PC-3 (cell line): ENCODE measurements around the gene GNRHR. TPM values are rescaled to one million over a fixed set of nuclear protein-coding genes. Genes with fewer than 3 reads are reported as not detected.
A peak's percentile ranks its signal among the peaks of the same experiment; 100 is the strongest.

Experiments used
- ATAC-seq: fragments of 200-7000 bp; cut with Tn5 transposase; 2 replicates; pipeline ENCODE4 v1.9.1; 2020; ENCODE audit warnings: mild to moderate bottlenecking, moderate library complexity
- BruUV-seq: library from RNA; stranded (reverse); fragments of 400-500 nt; replicated peaks from 2 replicates; lab custom pipeline; 2021; lab: Mats Ljungman, UMichigan
- CTCF ChIA-PET: fragments of 300-600 bp; sonication (Branson Sonifier 250); formaldehyde crosslinking; loops from one replicate; lab custom pipeline; 2022; ENCODE audit warnings: antibody characterized with exemption; lab: Charles Lee
- POLR2A ChIA-PET: fragments of 300-600 bp; sonication (Branson Sonifier 250); formaldehyde crosslinking; loops from one replicate; lab custom pipeline; 2022; ENCODE audit warnings: antibody characterized with exemption; ENCODE audit not compliant: unreplicated experiment; lab: Charles Lee
- DNase-seq: peaks from one replicate; pipeline ENCODE4 v3.0.0-alpha.2; 2015
- H2AFZ ChIP-seq: fragments of 300-600 bp; sonication (generic); 2 replicates; pipeline ENCODE4 v1.6.0; 2016; ENCODE audit warnings: antibody characterized with exemption, low read length
- H3F3A ChIP-seq: fragments of 300-600 bp; sonication (generic); one replicate; pipeline ENCODE4 v1.6.0; 2017; ENCODE audit warnings: antibody characterized with exemption, low read length, control low read depth, mild to moderate bottlenecking; ENCODE audit not compliant: unreplicated experiment
- H3K27ac ChIP-seq: fragments of 300-600 bp; sonication (generic); 2 replicates; pipeline ENCODE4 v1.5.1; 2016; ENCODE audit warnings: mild to moderate bottlenecking, low read length
- H3K27me3 ChIP-seq: fragments of 300-600 bp; sonication (generic); 2 replicates; pipeline ENCODE4 v1.6.1; 2016; ENCODE audit warnings: low read length, mixed read lengths
- H3K36me3 ChIP-seq: fragments of 300-600 bp; sonication (generic); 2 replicates; pipeline ENCODE4 v1.6.1; 2016; ENCODE audit warnings: low read depth, mixed run types, low read length, mixed read lengths
- H3K4me1 ChIP-seq: fragments of 300-600 bp; sonication (generic); 2 replicates; pipeline ENCODE4 v1.5.1; 2016; ENCODE audit warnings: low read length; ENCODE audit not compliant: insufficient read depth
- H3K4me2 ChIP-seq: fragments of 300-600 bp; sonication (generic); 2 replicates; pipeline ENCODE4 v1.6.0; 2016; ENCODE audit warnings: low read length
- H3K4me3 ChIP-seq: fragments of 300-600 bp; sonication (generic); 2 replicates; pipeline ENCODE4 v1.5.1; 2016; ENCODE audit warnings: mild to moderate bottlenecking, low read length, mixed read lengths
- H3K79me2 ChIP-seq: fragments of 300-600 bp; sonication (generic); 2 replicates; pipeline ENCODE4 v1.6.1; 2017; ENCODE audit warnings: low read length, mixed read lengths
- H3K9ac ChIP-seq: fragments of 300-600 bp; sonication (generic); 2 replicates; pipeline ENCODE4 v1.6.0; 2016; ENCODE audit warnings: mild to moderate bottlenecking, low read length
- H3K9me2 ChIP-seq: fragments of 300-600 bp; sonication (generic); replicated peaks from 2 replicates; pipeline ENCODE4 v1.6.1; 2016; ENCODE audit warnings: mixed run types, low read length, mixed read lengths
- H3K9me3 ChIP-seq: fragments of 300-600 bp; sonication (generic); 2 replicates; pipeline ENCODE4 v1.6.1; 2016; ENCODE audit warnings: low read length, mixed read lengths
- H4K20me1 ChIP-seq: fragments of 300-600 bp; sonication (generic); 2 replicates; pipeline ENCODE4 v1.6.1; 2016; ENCODE audit warnings: low read length, mixed read lengths
- EZH2 ChIP-seq: fragments of 300-600 bp; sonication (generic); IDR thresholded peaks from one replicate; pipeline ENCODE4 v1.6.1; 2017; ENCODE audit warnings: antibody characterized with exemption, mild to moderate bottlenecking, low read length; ENCODE audit not compliant: unreplicated experiment
- EZH2phosphoT487 ChIP-seq: fragments of 300-600 bp; sonication (generic); IDR thresholded peaks from 2 replicates; pipeline ENCODE4 v1.6.1; 2018; ENCODE audit warnings: mild to moderate bottlenecking, antibody characterized with exemption, low read length, borderline replicate concordance
- intact Hi-C: fragments of 100-400 bp; cut with micrococcal nuclease; formaldehyde crosslinking; loops from 2 replicates; pipeline ENCODE4 v1.9.0; 2023
- total RNA-seq: library from RNA; depleted of rRNA; stranded (reverse); fragments of >200 nt; gene quantifications from 2 replicates; pipeline ENCODE4 v1.2.3, GENCODE V29; 2014
- TF ChIP-seq, protein P1 (sequence below): fragments of 300-600 bp; sonication (generic); conservative IDR thresholded peaks from 2 replicates; pipeline ENCODE4 v1.5.1; 2017; ENCODE audit warnings: antibody characterized with exemption, low read depth, mild to moderate bottlenecking, low read length

GNRHR gene
- total RNA-seq, 1 experiment from 2014 or later: not detected

GRCh38 chr4:67746797-67747495 is 7.2 kb downstream of the GNRHR start:
- Histone ChIP-seq H3K9me3 (no peaks in the 10 kb centered on the region), H3K27me3 (no peaks in the 10 kb centered on the region), H3K79me2 (no peaks in the 10 kb centered on the region), H3K4me3 (no peak overlapping the region), H3K4me1 (peaks cover 11% of the 10 kb centered on the region), H3K4me2 (no peak overlapping the region), H3F3A (no peaks in the 10 kb centered on the region), H3K36me3 (no peaks in the 10 kb centered on the region), H3K27ac (no peak overlapping the region), H3K9ac (no peak overlapping the region), H3K9me2 (no peaks in the 10 kb centered on the region), H2AFZ (no peak overlapping the region), H4K20me1 (no peaks in the 10 kb centered on the region)
- CTCF ChIA-PET: interaction anchor here (0.6 to 1.3 kb wide), 6 partner anchors 33 to 1158 kb away, joined by 3 to 9 read pairs (median 4); no protein-coding TSS in a partner anchor
- POLR2A ChIA-PET: no interaction called here
- DNase-seq (peak; percentile 78), ATAC-seq (no peak; the same call in 1 of the 2 replicates)
- intact Hi-C loops: loop anchor here (1.0 to 5.0 kb wide), 3 partner anchors 125 to 428 kb away; no protein-coding TSS in a partner anchor
- BruUV-seq: no TSS peak
- TF ChIP-seq EZH2: no peak
- TF ChIP-seq, protein P1, sequence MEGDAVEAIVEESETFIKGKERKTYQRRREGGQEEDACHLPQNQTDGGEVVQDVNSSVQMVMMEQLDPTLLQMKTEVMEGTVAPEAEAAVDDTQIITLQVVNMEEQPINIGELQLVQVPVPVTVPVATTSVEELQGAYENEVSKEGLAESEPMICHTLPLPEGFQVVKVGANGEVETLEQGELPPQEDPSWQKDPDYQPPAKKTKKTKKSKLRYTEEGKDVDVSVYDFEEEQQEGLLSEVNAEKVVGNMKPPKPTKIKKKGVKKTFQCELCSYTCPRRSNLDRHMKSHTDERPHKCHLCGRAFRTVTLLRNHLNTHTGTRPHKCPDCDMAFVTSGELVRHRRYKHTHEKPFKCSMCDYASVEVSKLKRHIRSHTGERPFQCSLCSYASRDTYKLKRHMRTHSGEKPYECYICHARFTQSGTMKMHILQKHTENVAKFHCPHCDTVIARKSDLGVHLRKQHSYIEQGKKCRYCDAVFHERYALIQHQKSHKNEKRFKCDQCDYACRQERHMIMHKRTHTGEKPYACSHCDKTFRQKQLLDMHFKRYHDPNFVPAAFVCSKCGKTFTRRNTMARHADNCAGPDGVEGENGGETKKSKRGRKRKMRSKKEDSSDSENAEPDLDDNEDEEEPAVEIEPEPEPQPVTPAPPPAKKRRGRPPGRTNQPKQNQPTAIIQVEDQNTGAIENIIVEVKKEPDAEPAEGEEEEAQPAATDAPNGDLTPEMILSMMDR: peak; percentile 81

DNA sequence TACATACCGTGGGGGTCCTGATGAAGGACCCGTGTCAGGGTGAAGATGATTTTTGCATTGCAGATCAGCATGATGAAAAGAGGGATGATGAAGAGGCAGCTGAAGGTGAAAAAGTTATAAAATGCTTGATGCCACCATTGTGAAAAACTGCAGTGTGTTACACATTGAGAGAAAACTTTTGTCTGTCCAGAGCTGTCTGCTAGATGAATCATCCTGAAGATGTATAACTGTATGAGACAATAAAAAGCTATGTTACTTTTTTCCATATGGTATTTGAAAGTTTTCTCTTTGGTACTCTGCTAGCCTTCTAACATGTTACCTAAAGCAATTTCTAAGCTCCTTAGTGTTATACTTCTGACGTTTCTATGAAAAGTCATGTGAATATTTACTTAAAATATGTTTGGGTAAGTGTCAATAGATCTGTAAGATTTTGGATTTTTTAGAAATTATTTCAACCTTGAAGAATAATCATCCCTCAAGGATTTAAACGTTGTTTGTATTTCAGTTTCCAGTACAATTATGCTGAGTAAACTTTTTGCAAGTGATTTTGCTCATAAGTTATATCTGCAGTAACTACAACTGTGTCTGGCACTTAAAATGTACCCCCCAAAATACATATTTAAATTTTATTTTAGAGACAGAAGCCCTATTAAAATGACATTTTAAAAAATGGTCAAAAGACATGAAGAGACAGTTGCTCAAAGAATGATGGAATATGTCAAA is 9.5 kb downstream of the GNRHR start:
- TF ChIP-seq EZH2phosphoT487 (no peak), EZH2 (no peak)
- TF ChIP-seq, protein P1: no peak

More for the DNA sequence above, 9.5 kb downstream of the GNRHR start:
- no peaks in the 10 kb centered on the region for H3K9me2 ChIP-seq
- peak; percentile 33; the same call in 1 of the 2 replicates for ATAC-seq
- H4K20me1 ChIP-seq: no peaks in the 10 kb centered on the region
- no peak overlapping the region for H3K27ac ChIP-seq
- no peaks in the 10 kb centered on the region for H3F3A ChIP-seq
- H3K79me2 ChIP-seq: no peaks in the 10 kb centered on the region
- no peak overlapping the region for H3K4me2 ChIP-seq
- H2AFZ ChIP-seq: no peak overlapping the region
- BruUV-seq: no TSS peak
- CTCF ChIA-PET: no interaction called here
- intact Hi-C loops: loop anchor here (5.0 kb wide), 1 partner anchor 128 kb away; no protein-coding TSS in a partner anchor
- no peak overlapping the region for H3K4me3 ChIP-seq
- POLR2A ChIA-PET: no interaction called here
- no peaks in the 10 kb centered on the region for H3K36me3 ChIP-seq
- H3K4me1 ChIP-seq: no peaks in the 10 kb centered on the region
- no peaks in the 10 kb centered on the region for H3K9me3 ChIP-seq
- no peaks in the 10 kb centered on the region for H3K27me3 ChIP-seq
- H3K9ac ChIP-seq: no peak overlapping the region
- peak; percentile 34 for DNase-seq
